ENCODE measurements around the gene CAMSAP3.

CAMSAP3 gene

GRCh38 chr19:7611541-7612279 is 16.0 kb downstream of the CAMSAP3 start:
- DNase-seq (ENCODE audit: low read depth in 2 of 2), result no peak

- DNase-seq (ENCODE audit: low read depth in 2 of 2), result no peak
Measured at GRCh38 chr19:7612282-7613274, 16.9 kb downstream of the CAMSAP3 start.

GRCh38 chr19:7614859-7615741 is 19.4 kb downstream of the CAMSAP3 start:
- DNase-seq (ENCODE audit: low read depth in 2 of 2), result no peak

- DNase-seq (ENCODE audit: low read depth in 2 of 2), result no peak
Measured at GRCh38 chr19:7617172-7617571, 21.5 kb downstream of the CAMSAP3 start.

- DNase-seq (ENCODE audit: low read depth in 2 of 2), result no peak
Measured at GRCh38 chr19:7617735-7618134, 22.1 kb downstream of the CAMSAP3 start.

- DNase-seq (ENCODE audit: low read depth in 2 of 2), result no peak
Measured at GRCh38 chr19:7618348-7618747, 22.7 kb downstream of the CAMSAP3 start.

- no peak for DNase-seq (ENCODE audit: low read depth in 2 of 2)
Measured at GRCh38 chr19:7618771-7619510, 23.3 kb downstream of the CAMSAP3 start.

GRCh38 chr19:7619671-7620441 is 24.2 kb downstream of the CAMSAP3 start:
- DNase-seq (ENCODE audit: low read depth in 2 of 2), result no peak

GRCh38 chr19:7620442-7621412 is 25.1 kb downstream of the CAMSAP3 start:
- no peak for DNase-seq (ENCODE audit: low read depth in 2 of 2)

- DNase-seq (ENCODE audit: low read depth in 2 of 2), result no peak
Measured at GRCh38 chr19:7622933-7623685, 27.4 kb downstream of the CAMSAP3 start.

GRCh38 chr19:7623725-7624603 is 28.3 kb downstream of the CAMSAP3 start:
- DNase-seq (ENCODE audit: low read depth in 2 of 2), result no peak

GRCh38 chr19:7624810-7625209 is 29.1 kb downstream of the CAMSAP3 start:
- DNase-seq (ENCODE audit: low read depth in 2 of 2), result no peak

GRCh38 chr19:7625763-7626372 is 30.2 kb downstream of the CAMSAP3 start:
- no peak for DNase-seq (ENCODE audit: low read depth in 2 of 2)

GRCh38 chr19:7627166-7627565 is 31.5 kb downstream of the CAMSAP3 start:
- DNase-seq (ENCODE audit: low read depth in 2 of 2), result no peak

GRCh38 chr19:7628589-7629311 is 33.1 kb downstream of the CAMSAP3 start:
- no peak for DNase-seq (ENCODE audit: low read depth in 2 of 2)
